ENCODE data around the gene FABP1.

GRCh38 chr2:88125344-88125923 lies 2.4 kb downstream of the FABP1 start:
- TF ChIP-seq POLR2A (IDR thresholded peaks at IDR 0.05) (no peak), CTCF (IDR thresholded peaks at IDR 0.05) (no peak)

Measured in uterus (tissue), 2 donors.